NCI-H446 (cell line): Measurements from ENCODE around the gene RTN4RL1.

Source experiments
- DNase-seq, 2 experiments: peaks; one replicate each; lab custom pipeline; 2025; lab: John Stamatoyannopoulos, UW

RTN4RL1 gene

DNA sequence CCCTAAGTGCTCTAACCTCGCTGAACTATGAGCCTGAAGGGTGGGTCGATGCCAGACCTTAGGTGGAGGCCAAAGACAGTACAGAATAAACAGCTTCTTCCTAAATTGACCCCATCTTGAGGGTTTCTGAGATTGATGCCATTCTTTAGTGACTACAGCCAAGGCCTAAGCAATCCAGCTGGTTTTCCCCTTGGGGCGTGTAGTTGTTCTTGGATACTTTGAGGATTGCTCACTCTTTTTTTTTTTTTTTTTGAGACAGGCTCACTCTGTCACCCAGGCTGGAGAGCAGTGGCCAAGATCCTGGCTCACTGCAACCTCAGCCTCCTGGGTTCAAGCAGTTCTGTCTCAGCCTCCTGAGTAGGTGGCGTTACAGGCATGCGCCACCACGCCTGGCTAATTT lies 18.7 kb upstream of the RTN4RL1 start:
- no peak for DNase-seq

DNA sequence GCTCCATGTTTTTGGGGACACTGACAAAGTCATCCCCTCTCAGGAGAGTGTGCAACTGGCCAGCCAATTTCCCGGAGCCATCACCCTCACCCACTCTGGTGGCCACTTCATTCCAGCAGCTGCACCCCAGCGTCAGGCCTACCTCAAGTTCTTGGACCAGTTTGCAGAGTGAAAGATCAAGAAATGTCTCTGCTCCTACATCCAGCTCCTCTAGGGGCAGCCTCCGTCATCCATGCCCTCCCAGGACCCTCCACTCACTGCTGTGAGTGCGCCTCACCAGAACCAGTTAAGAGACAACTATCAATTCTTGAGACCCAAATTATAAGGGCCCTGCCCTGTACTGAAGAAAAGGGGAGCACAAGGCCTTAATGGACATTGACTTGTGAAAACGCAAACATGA lies 17.8 kb upstream of the RTN4RL1 start:
- DNase-seq, result no peak

DNA sequence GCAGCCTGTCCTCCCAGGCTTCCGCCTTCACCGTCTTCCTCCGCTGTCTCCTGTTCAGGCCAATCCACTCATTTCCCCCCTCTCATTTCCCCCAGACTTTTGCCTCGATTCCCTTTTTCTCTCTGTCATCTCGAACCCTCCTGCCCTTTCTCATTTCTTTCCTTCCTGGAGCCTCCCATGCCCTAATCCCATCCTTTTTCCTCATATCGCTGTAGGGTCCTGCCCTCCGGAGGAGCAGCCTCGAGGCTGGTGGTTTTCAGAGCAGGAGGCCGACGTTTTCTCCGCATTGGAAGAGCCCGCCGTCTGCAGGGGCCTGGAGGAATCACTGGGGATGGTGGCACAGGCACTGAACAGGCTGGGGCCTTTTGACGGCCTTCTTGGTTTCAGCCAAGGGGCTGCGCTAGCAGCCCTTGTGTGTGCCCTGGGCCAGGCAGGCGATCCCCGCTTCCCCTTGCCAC lies 17.3 kb upstream of the RTN4RL1 start:
- DNase-seq, result no peak

DNA sequence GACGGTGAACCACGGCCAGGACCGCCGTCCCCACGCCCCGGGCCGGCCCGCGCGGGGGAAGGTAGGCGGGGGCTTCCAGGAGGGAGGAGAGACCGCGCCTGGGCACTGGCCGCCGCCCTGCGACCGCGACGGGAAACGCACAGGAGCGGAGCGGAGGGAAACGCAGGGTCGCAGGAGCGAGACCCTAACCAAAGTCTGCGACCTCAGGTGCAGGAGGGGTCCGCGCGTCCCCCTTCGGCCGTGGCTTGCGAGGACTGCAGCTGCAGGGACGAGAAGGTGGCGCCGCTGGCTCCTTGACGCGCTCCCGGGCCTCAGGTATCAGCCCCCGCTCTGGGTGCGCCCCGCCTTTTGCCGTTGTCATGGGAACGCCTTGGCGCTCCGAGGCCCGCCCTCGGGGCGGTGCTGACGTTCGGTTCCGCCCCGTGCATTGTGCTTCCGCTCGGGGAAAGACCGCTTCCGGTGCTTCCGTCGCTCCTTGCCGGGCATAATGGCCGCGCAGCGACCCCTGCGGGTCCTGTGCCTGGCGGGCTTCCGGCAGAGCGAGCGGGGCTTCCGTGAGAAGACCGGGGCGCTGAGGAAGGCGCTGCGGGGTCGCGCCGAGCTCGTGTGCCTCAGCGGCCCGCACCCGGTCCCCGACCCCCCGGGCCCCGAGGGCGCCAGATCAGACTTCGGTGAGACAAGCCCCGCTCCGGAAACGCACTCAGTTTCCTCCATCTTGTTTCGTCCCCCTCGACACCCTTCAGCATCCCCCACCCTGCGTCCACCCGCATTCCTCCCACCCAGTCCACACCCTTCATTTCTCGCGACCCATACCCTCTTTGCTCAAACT lies 16.6 kb upstream of the RTN4RL1 start, which contains the start of gene OVCA2:
Gene OVCA2, plus strand, starts transcription at position 462 of the 829 bp plus-strand sequence. Its CDS starts 26 bp downstream, at position 488.
- peak; percentile 89 to 96 for DNase-seq

DNA sequence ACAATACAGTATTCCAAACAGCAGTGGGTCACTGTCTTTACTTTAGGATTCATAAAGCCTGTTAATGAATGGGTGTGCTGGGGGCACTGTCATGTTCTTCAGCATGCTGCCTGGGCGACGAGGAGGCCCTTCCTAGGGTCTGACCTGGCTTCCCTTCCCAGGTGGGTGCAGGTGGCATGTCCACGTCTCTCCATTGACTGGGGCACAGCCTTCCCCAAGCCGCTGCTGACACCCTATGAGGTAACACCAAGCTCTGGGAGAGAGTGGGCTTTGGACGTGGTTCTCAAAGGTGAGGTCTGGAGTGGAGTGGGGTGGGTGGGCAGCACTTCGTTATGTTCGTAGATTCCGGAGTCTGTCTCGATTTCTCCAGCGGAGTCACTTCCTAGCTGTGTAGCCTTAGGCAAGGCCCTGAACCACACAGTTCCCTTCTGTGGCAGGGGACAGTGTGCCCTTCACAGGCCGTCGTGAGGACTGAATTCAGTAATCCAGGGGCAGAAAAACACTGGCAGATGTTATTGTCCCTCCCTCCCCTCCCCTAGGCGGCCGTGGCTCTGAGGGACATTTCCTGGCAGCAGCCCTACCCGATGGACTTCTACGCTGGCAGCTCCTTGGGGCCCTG lies 15.9 kb upstream of the RTN4RL1 start:
- peak in 1 of 2 experiments; percentile 54 for DNase-seq

DNA sequence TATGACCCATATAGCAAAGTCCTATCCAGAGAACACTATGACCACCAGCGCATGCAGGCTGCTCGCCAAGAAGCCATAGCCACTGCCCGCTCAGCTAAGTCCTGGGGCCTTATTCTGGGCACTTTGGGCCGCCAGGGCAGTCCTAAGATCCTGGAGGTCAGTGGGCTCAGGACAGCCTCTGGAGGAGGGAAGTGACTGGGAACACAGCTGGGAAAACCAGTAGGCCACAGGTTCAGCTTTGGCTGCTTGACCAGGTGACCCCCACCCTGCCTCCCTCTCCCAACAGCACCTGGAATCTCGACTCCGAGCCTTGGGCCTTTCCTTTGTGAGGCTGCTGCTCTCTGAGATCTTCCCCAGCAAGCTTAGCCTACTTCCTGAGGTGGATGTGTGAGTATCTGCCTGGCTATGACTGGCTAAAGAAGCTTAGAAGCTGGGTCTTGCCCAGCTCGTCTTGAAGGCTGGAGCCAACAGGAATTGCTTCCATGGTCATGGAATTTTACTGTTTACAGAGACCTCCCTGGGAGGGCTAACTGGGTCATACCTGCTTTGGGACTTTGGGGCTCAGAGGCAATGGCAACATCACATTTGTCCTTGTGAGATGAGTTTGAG lies 15.2 kb upstream of the RTN4RL1 start:
- DNase-seq, result no peak

DNA sequence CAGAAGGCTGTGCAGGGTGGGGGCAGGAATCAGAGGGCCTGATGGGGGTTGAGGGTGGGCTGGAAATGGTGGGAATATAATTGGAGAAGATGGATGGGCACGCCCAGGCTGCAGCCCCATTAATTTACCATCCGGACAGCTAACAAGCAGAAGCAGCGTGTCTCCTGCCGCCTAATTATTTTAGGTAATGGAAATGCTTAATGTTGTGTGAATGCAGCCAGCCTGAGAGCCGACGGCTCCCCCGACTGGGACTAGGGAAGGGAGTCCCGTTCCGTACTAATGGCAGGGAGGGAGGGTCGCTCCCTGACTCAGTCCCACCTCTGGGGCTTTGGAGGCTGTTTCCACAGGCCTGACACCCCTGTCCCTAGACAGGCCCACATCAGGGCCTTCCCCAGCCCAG lies 12.0 kb upstream of the RTN4RL1 start:
- no peak for DNase-seq

DNA sequence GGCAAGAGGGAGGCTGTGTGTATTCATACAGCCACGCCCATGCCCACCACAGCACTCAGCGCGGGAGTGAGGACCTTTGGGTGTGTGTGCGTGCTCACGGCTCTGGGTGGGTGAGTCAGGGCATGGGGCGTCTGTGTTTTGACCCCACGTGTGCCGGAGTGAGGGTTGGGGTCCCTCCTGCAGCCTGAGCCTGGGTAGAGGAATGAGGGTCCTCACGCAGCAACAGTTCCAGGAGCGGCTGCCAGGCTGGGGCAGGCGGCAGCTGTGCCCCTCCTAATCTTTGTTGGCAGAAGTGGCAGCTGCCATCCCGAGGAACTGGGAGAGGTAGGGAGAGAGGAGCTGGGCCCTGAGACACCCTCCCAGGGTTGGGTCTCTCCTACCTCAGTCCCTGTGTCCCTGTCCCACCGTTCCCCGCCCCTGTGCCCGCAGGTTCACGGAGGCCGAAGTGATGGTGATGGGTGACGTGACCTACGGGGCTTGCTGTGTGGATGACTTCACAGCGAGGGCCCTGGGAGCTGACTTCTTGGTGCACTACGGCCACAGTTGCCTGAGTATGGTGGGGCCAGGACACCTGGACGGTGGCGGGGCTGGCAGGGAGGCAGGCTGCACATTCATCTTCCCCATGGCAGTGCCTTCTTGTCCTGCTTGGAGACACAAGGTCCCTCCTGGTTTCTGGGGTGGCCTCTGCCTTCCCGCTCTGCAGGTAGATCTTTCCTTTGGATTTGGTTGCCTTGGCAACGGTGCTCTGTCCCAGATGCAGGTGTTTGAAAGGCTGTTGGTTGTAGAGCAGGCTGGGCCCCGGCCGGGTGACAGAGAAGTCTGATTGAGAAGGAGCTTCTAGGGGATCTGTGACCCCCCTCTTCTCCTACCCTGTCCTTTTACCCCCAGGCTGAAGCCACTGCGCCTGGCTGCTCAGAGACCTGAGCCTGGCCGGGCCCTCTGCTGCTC lies 10.7 kb upstream of the RTN4RL1 start:
- no peak for DNase-seq

DNA sequence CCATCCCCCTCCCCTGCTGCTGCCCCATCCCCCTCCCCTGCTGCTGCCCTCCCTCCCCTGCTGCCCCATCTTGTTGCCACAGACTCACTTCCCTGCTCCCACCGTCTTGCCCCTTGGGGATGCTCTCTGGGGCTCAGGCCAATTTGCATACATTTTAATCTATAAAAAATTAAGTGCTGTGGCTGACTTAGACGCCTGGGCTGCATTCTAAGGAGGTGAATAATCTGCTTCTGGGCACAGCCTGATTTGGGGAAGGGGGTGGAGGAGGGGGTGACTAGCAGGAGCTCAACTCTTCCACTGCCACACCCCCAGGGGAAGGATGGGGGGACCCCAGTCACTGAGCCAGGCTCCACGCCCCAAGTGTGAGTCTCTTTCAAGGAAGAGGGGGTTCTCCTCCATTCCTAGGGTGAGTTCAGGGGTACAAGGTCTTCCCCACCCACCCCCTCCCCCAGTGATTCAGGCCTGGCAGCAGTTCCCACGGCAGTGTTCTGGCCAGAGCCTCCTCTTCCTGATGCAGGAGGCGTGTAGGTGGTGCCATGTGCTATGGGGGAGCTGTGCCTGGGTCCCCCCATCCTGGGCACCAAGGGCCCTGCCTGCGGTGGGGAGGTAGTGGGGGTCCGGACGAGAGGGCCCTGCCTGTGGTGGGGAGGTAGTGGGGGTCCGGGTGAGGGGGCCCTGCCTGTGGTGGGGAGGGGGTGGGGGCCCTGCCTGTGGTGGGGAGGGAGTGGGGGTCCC lies 9.8 kb upstream of the RTN4RL1 start:
- no peak for DNase-seq

DNA sequence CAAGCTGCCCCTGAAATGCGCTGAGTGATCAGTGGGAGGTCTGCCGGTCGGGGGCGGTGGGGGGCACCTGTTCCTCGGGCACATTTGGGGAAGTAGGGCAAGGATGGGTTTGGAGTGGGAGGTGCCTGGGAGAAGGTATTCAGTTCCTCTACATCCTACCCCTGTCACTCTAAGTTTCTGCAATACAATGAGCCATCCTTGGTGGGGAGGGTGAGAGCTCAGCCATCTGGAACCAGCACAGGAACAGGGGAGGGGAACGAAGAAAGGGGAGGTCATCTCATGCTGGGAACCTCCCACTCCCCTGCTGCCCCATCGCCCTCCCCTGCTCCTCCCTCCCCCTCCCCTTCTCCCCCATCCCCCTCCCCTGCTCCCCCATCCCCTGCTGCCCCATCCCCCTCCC lies 9.0 kb upstream of the RTN4RL1 start:
- no peak for DNase-seq

DNA sequence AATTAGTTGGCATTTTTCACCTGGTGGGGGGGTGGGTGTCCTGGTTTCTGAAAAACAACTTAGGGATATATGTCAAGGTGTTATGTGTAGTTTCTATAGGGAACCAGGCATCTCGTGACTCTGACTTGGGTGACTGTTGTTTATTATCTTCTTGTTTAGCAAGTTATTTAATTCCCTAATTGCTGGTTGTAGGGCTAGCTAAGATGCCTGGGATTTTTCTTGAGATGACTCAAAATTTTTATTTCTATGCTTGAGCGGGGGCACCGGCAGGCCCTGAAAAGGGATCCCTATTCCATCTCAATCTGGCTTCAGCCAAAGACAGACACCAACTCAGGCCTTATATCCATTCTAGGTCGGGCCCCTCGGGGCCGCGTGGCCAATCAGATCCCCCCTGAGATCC lies 8.0 kb upstream of the RTN4RL1 start:
- DNase-seq, result no peak

DNA sequence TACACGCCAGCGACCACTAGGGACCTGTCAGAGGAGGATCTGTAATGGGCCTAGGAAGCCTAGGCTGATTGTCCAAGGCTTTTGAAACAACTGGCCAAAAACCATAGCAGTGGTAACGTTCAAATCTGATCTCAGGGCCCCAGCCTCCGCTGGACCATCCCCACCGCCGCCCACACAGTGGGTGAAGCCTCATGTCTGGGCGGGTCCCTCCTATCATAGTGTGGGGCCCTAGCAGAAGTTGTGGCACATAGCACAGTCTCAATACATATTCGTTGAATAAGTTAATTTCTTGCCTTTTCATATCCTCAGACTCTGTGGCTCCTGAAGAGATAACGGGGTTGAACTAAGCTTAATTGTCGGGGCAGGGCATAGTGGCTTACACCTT lies 5.6 kb upstream of the RTN4RL1 start:
- DNase-seq, result peak in 1 of 2 experiments; percentile 69

DNA sequence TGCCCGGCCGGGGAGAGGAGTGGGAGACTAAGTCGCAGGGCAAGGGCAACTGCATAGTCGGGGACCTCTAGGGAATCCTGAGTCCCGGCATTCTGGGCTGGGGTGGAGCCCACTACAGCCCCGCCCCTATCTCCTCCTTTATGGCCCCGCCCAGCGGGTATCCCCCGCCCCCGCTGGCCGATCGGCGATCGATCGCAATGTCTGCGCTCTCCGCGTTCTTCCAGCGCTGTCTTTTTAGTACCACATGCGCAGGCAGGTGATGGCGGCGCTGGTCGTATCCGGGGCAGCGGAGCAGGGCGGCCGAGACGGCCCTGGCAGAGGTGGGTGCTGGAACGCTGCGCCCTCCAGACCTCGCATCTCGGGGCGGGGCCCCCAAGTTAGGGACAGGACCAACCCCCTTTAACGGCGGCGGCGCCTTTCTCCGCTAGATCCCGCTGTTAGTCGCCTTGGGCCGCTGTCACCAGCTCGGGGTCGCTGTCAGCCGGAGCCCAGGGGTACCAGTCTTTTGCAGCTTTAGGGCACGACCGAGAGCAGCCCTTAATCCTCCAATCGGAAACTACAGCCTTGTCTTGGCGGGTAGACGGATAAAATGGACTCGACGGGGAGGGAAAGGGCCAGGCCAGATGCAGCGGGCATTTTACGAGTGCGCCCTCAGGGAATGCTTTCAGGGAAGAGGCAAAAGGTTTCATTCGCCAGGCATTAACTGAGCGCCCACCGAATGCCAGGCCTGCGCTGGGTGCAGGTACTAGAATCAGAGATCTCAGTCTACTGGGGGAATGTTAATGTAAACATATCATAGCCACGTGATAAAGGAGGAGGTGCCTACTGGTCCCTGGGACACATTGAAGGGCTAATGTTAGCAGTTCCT lies 5.0 kb upstream of the RTN4RL1 start, which contains the start of gene DPH1:
Gene DPH1, plus strand, starts transcription at position 243 of the 868 bp plus-strand sequence. Its CDS starts 17 bp downstream, at position 260.
- peak; percentile 59 to 83 for DNase-seq

DNA sequence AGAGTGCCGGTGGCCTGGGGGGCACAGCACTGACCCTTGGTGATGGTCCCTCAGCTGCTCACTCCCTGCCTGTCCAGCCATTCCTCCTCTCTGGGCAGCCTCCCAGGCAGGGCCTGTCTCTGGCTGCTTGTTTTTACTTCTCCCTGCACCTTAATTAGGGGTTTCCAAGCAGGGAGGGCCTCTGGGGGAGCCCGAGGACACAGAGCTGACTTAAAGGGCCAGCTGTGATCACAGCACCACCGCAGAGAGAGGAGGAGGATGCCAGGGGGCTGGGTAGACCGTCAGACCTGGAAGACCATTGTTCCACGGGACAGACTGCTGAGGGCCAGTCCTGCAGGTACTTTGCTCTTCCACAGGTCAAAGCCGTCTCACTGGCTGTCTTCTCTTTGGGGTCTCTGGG lies 3.6 kb upstream of the RTN4RL1 start:
- no peak for DNase-seq

DNA sequence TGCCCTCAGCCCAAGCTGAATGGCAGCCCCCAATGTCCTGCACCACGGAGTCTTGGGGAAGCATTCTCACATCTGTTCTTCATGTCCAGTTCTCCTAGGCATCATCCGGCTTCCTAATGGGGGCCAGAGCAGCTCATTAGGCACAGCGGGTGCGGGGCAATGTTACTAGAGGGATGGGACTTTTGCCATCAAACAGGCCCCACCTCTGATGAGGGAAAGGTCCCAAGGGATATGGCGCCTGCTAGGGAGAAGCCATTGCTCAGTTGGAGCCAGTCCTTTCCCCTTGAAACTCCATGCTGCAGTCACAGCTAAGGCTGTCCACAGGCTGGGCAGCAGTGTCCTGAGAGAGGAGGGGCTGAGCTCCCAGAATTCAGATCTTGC lies 3.1 kb upstream of the RTN4RL1 start:
- DNase-seq, result no peak

DNA sequence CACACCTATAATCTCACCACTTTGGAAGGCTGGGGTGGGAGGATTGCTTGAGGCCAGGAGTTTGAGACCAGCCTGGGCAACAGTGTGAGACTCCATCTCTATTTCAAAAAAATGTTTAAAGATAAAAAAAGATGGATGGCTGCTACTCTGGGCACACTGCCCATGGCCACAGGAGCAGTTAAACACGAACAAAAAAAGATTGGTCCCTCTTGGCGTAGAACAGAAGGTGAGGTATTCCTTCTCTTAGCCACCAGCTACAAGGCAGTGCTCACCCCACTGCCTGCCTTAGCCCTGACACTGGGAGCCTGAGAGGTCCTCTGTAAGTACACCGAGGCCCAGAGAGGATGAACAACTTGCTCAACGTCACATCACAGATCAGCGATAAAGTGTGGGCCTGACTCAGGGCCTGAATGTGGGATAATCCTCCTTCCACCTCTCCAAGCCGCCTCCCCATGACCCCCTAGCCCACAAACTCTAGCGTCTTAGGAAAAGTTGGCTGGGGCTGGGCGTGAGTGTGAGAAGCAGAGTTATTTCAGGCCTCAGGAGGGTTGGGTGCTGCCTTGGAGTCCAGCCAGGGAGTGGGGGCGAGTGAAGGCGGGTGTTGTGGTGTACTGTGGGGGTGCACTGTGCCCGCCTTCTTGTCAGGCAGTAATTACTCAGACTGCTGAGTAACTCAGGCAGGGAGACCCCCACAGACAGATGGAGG lies 2.5 kb upstream of the RTN4RL1 start:
- no peak for DNase-seq

DNA sequence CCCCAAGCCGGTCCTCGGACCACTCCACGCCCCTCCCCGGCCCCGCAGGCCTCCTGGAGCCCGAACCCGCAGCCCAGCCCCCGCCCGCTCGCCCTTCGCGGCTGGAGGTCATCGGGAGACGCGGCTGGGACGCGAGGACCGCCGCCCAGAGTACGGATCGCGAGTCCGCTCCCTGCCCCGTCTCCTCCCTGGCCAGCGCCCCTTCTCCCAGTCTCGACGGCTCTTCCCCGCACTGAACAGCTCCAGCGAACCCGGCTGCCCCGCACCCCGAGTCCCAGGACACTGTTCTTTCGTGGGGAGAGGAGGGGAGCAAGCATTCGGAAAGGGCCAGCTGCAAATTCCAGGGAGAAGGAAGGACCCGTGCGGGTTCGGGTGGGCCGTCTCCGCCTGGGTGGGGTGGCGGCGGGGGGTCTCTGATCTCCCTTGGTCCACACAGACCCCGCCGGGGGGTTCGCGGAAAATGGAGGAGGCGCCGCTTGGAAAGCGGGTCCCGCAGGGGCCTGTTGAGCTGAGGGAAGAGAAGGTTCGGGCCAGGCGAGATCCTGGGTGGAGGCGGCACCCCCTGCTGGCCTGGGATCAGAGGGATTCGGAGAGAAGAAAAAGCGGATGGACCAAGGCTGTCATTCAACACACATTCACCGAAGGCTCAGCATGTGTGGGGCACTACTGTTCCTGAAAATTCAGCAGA lies 632 bp upstream of the RTN4RL1 start:
- no peak for DNase-seq

DNA sequence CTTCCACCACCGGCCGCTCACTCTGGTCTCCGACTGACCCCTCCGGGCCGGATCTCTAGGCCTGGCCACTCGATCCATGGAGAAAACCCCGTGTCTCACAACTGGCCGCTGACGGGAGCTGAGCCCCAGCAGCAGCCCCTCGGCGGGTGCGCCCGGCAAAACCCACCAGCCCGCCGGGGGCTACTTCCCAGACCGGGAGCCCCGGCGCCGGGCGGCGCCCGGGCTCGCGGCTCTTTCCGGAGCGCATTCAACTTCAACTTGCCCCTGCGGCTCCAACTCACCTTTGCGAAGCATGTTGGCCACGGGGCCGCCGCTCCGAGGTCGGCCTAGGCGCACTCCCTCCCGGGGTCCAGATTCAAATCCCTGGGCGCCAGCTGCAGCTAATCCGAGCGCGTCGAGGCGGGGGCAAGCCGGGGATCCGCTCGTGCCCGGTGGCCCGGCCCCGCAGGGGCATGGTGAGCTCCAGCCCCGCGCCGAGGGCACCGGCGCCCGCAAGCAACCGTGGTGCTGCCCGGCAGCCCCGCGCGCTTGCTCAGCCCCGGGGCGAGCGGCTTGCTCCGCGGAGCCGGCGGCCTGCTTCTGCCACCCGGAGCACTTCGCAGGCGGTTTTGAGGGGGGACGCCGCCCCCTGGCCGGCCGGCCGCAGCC lies 438 bp downstream of the RTN4RL1 start:
- DNase-seq, result no peak
